ENCODE measurements around the gene FHIT. TPM values are rescaled to one million over a fixed set of nuclear protein-coding genes. Genes with fewer than 3 reads are reported as not detected.

Gene FHIT
- total RNA-seq, 4 donors from 2014 or later = 7.5 to 20.1 (median 13.5) TPM

DNA sequence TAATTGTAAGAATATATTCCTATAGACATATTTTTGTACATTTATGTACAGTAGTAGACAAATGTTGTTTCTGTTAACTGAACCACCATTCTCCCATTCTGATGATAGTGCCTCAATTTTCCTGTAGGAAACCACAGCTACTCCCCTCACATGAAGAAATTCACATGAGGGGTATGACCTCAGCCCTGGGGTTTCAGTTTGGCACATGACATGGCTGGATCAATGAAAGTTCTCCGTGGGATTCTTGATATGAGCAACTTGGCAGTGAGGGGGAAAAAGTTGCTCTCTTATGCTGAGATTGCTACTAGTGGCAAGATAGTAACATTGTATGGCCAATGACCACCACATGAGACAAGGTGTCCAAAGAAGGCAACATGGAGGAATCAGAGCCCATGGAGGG, 1111.1 kb downstream of the FHIT start:
- no peak overlapping the region for H3K27ac ChIP-seq
- no peaks in the 10 kb centered on the region for H3K27me3 ChIP-seq
- H3K4me3 ChIP-seq = no peak overlapping the region
- H3K9me3 ChIP-seq = no peaks in the 10 kb centered on the region
- intact Hi-C loops (cut with DNase I; ENCODE audit: low total_unique reads) (no loop called here), in situ Hi-C loops (cut with MboI; ENCODE audit: low pct_ligation_motif_present in 1 of 4, low pct_unique_long_range_greater_than_20kb in 1 of 4, low sequenced_read_pairs in 3 of 4) (no loop called here)
- no peak for TF ChIP-seq POLR2A (IDR thresholded peaks at IDR 0.05)
- no peak for TF ChIP-seq CTCF (IDR thresholded peaks at IDR 0.05)
- TF ChIP-seq POLR2AphosphoS5 (IDR thresholded peaks at IDR 0.05) = no peak
- no peak for TF ChIP-seq EP300 (IDR thresholded peaks at IDR 0.05; ENCODE audit: low read depth)
- no peaks in the 10 kb centered on the region for H3K36me3 ChIP-seq
- WGBS, 2 donors (ENCODE audit: low coverage in 1 of 2) = 78 to 94% methylated on average over 1 of the region's 1 CpG
- no peaks in the 10 kb centered on the region for H3K4me1 ChIP-seq
- DNase-seq = no peak

DNA sequence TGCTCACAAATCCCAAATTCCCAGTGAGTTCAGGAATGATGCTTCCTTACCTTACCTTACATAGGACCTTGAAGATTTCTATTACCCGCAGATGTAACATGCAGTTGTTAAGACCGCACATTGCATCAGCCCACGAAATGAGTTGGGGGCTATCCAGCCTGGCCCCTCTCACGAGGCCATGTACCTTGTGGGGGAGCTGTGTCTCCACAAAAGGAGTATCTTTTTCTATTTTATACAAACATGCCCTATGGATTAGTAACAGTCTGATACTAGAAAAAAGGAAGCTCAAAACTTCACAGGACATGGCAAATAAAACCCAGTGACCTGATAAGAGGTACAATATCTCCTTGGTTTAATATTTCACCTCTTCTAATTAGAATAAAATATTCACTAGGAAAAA, 1114.7 kb downstream of the FHIT start:
- Histone ChIP-seq H3K27ac (no peak overlapping the region), H3K4me1 (no peaks in the 10 kb centered on the region), H3K9me3 (no peaks in the 10 kb centered on the region), H3K27me3 (no peaks in the 10 kb centered on the region), H3K4me3 (no peak overlapping the region), H3K36me3 (no peaks in the 10 kb centered on the region)
- TF ChIP-seq CTCF (IDR thresholded peaks at IDR 0.05) (no peak), POLR2AphosphoS5 (IDR thresholded peaks at IDR 0.05) (no peak), EP300 (IDR thresholded peaks at IDR 0.05; ENCODE audit: low read depth) (no peak), POLR2A (IDR thresholded peaks at IDR 0.05) (no peak)
- DNase-seq = no peak
- intact Hi-C loops (cut with DNase I; ENCODE audit: low total_unique reads) = no loop called here
- in situ Hi-C loops (cut with MboI; ENCODE audit: low pct_ligation_motif_present in 1 of 4, low pct_unique_long_range_greater_than_20kb in 1 of 4, low sequenced_read_pairs in 3 of 4) = no loop called here
- WGBS, 2 donors (ENCODE audit: low coverage in 1 of 2) = 81 to 95% methylated on average over 4 of the region's 4 CpGs

DNA sequence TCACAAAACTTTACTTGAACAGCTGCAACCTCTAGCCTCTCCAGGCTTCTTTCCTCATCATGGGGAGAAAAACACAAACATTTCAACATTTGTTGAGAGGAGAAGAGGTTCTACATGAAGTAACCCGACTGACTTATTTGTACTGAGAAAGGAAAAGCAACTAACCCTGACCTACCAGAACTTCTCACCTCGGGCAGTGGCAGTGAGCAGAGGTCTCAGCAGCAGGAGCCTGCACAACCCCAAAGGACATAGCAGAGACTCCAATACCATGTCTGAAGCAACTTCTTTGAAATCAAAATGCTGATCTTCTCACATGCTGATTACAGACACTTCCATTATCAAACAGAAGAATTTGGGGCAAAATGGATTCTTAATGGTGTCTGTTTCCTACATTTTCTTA, 1115.8 kb downstream of the FHIT start:
- H3K9me3 ChIP-seq = no peaks in the 10 kb centered on the region
- no peaks in the 10 kb centered on the region for H3K4me1 ChIP-seq
- H3K36me3 ChIP-seq = no peaks in the 10 kb centered on the region
- intact Hi-C loops (cut with DNase I; ENCODE audit: low total_unique reads) = no loop called here
- no peak overlapping the region for H3K27ac ChIP-seq
- no peak for DNase-seq
- WGBS, 2 donors (ENCODE audit: low coverage in 1 of 2) = 81 to 83% methylated on average over 1 to 2 of the region's 2 CpGs
- in situ Hi-C loops (cut with MboI; ENCODE audit: low pct_ligation_motif_present in 1 of 4, low pct_unique_long_range_greater_than_20kb in 1 of 4, low sequenced_read_pairs in 3 of 4) = no loop called here
- no peak overlapping the region for H3K4me3 ChIP-seq
- H3K27me3 ChIP-seq = no peaks in the 10 kb centered on the region
- TF ChIP-seq POLR2AphosphoS5 (IDR thresholded peaks at IDR 0.05) (no peak), CTCF (IDR thresholded peaks at IDR 0.05) (no peak), POLR2A (IDR thresholded peaks at IDR 0.05) (no peak), EP300 (IDR thresholded peaks at IDR 0.05; ENCODE audit: low read depth) (no peak)

- TF ChIP-seq POLR2A (IDR thresholded peaks at IDR 0.05) = no peak
- no peak for TF ChIP-seq CTCF (IDR thresholded peaks at IDR 0.05)
- no peak for TF ChIP-seq POLR2AphosphoS5 (IDR thresholded peaks at IDR 0.05)
- no peak for TF ChIP-seq EP300 (IDR thresholded peaks at IDR 0.05; ENCODE audit: low read depth)
- 55 to 58% methylated on average over 2 of the region's 2 CpGs for WGBS, 2 donors (ENCODE audit: low coverage in 1 of 2)
- no peak overlapping the region for H3K4me3 ChIP-seq
- H3K27me3 ChIP-seq = no peaks in the 10 kb centered on the region
- no peak for DNase-seq
- intact Hi-C loops (cut with DNase I; ENCODE audit: low total_unique reads) (no loop called here), in situ Hi-C loops (cut with MboI; ENCODE audit: low pct_ligation_motif_present in 1 of 4, low pct_unique_long_range_greater_than_20kb in 1 of 4, low sequenced_read_pairs in 3 of 4) (no loop called here)
- no peaks in the 10 kb centered on the region for H3K9me3 ChIP-seq
- no peak overlapping the region for H3K27ac ChIP-seq
- H3K36me3 ChIP-seq = no peaks in the 10 kb centered on the region
- H3K4me1 ChIP-seq = no peaks in the 10 kb centered on the region
Observed at GRCh38 chr3:60133269-60134162, 1117.7 kb downstream of the FHIT start.

All from transverse colon (tissue), 4 donors.